NCI-H1930 (cell line): Measurements from ENCODE around the gene MYOG.

Experiments
- DNase-seq, 2 experiments: peaks; one replicate each; lab custom pipeline; 2025; lab: John Stamatoyannopoulos, UW

The MYOG gene

DNA sequence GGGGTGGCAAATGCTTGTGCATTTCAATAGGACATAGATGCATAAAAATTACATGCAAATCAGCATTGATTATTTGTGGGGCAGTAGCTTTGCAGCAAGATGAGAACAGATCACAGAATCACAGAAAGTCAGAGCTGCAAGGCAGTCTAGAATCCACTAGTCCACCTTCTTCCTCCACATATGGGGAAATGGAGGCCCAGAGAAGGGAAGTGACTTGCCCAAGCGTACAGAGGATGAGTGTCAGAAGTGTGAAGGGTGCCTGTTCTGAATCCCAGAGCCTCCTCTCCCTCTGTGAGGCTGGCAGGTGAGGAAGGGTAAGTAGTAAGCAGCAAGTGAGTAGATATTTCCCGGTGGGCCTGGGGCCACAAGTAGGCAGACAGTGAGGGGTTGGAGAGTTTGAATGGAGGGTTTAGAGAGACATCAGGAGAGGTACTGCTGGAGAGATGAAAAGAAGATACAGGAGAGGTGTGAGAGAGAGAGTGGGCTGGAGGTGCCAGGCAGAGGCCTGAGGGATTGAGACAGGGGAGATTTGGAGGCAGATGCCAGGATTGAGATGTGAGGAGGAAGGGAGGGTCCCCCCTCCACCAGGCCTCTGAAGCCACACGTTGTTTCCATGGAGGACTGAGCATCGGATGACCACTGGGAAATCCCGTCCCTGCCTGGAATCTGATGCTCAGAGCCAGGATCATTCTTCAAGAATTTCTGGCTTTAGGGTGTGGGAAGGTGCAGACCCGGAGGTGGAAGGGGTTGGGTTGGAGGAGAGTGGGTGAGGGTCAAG is 4.8 kb upstream of the MYOG start:
- DNase-seq, result no peak

- no peak for DNase-seq
These were observed 3.8 kb upstream of the MYOG start for GRCh38 chr1:203089651-203090045.

- no peak for DNase-seq
These were observed 3.3 kb upstream of the MYOG start for GRCh38 chr1:203089001-203089650.

DNA sequence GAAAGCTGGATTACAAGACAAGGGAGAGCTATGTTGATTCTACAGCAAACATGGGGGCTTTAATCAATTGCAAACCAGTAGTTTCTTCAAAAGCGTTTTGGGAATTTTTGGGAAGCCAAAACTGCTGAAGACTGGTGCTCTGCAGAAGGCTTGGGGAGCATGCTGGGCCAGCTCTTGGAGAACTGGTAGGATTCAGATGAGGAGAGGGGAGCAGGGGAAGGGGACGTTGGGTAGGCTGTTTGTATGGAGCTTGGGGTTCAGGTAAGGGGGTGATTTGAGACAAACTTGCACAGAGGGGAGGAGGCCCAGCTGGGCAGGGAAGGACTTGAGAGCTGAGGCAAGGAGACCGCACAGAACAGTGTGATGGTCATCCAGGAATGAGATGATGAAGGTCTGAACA is 2.6 kb upstream of the MYOG start:
- DNase-seq, result no peak

DNA sequence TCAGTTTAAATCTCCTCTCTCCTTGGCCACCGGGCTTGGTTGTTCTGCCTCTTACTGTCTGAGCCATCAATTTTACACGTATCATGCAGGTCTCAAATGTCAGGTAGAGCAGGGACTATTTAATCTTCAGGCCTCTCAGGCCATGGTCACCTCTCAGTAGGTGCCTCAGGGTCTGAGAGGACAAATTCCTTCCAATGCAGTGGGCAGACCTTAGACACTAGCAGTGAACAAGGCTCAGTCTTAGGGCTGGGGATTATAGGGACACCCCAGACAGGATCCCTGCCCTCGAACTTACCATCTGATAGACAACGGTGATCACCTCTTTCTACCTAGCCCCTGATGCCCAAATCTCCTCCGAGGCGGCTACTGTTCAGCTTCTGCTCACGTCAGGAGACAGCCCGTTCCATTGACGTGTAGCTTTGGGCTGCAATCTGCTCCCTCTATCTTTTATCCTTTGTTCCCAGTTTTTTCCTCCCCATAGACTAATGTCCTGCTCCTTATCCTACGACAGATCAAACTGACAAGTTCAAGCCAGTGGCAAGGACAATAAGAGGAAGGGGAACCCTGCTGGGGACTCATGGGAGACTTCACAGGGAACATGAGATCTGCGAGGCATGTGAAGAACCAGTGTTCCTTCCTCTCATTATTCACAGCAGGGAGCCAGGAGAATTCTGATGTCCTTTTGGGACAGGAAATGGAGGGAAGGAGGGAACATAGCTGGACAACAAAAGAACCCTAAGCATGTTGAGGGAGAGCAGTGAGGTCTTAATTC is 1.4 kb upstream of the MYOG start:
- no peak for DNase-seq

GRCh38 chr1:203084588-203085527 is 954 bp downstream of the MYOG start:
- no peak for DNase-seq

DNA sequence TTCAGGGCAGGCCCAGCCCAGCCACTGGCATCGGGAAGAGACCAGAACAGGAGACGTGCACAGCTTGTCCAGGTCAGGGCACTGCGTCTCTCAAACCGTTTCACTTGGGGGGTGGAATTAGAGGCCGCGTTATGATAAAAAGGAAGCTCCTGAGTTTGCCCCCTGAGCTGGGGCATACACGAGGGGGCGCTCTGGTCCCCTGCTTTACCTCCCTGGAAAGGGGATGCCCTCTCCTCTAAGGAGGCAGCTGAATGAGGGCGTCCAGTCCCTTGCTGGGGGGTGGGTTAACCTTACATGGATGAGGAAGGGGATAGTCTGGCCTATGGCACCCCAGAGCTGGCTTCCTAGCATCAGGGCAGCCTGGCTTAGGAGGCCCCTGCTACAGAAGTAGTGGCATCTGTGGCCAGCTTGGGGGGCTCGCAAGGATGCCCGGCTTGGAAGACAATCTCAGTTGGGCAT is 2.3 kb downstream of the MYOG start:
- no peak for DNase-seq

- no peak for DNase-seq
These were observed 3.0 kb downstream of the MYOG start for GRCh38 chr1:203082571-203083462.

DNA sequence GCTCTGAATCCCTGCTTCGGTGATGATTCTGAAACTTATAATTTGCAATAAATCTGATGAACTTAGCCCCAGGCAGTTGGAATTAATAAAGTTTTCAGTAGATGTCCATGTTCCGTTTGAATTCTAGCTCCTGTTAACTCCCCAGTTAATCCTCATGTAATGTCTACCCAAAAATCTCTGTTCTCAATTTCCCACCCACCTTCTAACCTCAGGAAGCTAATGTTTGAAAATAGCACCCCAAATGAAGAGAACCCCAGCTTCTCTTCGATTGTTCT is 3.6 kb downstream of the MYOG start:
- no peak for DNase-seq

DNA sequence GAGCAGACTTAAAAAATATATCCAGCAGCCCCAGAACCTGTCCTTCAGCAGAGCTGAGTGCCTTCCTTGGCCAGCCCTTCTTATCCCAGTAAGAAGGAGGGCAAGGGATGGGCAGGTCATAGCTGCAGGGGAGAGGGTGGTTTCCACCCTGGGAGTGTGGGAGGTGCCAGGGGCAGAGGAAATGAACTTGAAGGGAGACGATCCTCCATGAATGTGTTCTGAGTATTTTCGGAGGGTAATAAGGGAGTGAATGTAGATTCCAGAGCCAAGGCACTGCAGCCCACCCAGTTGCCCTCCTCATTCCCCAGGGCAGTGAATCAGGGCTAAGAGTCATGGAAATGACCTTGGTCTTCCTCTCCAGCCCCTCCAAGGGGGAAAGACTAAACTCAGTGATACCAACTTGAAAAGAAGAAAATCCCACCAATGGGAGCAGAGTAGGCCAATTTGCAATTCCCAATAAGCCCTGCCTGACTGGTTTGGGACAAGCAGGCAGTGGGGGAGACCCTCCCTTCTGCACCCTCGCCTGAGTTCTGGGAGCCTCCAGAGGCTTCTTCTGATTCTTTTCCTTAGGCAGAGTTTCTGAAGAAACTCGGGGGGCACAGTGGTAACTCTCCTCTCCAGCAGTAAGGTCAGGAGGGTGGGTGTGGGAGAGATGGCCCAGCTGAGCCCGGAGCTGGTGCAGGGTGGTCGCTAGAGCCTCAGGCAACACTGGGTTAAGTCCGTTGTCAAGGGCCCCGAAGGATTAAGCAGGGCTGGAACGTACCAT is 4.2 kb downstream of the MYOG start:
- DNase-seq, result no peak

DNA sequence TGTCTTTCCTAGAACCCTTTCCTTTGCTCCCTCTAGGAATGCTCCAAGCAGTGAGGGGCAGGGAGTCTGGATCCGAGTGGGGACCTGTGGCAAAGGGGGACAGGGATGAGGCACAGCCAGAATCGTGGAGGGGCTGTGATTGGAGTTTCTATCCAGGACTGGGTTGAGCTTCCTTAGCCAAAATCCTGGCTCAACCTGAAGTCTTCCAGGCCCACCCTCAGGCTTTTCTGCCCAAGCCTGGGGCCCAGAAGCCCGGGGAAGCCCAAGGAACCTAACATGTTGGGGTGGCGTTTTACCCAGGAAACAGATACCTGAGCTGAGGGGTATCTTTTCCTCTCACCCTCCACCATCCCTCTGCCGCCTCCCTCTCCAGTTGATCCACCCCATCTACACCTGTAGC is 5.4 kb downstream of the MYOG start:
- no peak for DNase-seq

GRCh38 chr1:203078478-203078877 is 7.3 kb downstream of the MYOG start:
- DNase-seq, result no peak

DNA sequence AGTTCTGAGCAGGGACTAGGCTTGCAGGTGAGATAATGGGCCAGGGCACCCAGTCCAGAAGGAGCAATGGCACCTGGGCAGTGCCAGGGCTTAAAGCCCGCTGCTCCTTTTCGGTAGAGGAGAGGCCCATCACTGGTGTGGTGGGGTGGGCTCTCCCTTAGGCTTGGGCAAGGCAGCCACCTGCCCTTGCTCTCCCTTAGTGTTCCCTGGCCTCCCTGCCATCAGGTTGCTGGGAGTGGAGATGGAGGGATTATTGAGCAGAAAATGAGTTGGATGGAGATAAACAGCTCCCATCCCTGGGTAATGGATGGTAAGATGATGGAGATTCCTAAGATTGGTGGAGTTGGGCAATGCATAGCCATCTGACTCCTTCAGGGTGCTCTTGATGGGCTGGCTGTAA is 7.9 kb downstream of the MYOG start:
- no peak for DNase-seq

GRCh38 chr1:203077367-203077766 is 8.4 kb downstream of the MYOG start:
- DNase-seq, result no peak

GRCh38 chr1:203076031-203076511 is 9.7 kb downstream of the MYOG start:
- DNase-seq, result no peak

DNA sequence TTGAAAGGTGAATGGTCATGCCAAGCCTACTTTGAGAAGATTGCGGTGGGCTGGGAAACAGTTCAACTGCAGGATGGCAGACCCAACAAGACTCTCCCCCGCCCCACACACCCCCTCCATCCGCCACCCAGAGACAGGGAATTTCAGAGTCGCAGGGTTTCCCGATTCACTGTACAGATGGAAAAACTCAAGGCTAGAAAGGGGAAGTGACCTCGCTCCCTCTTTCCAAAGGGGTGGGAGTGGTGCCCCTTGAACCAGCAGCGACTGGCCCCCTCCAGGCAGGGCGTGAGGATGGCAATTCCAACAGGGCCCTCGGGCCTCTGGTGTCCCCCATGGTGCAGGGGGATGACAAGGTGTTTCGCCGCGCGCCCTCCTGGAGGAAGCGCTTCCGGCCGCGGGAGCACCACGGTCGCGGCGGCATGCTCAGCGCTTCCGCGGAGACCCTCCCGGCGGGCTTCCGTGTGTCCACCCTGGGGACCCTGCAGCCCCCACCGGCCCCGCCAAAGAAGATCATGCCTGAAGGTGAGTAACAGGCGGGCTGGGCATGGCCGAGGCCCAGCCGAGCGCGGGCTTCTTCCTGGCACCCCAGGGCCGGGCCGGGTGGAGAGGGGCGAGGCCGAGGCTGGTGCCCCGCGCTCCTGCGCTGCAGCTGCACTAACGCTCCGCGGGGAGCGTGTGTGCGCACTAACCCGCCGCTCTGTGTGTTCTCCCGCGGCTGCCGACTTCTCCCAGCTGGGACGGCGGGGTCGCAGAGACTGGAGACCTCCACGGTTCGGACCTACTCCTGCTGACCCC is 10.4 kb downstream of the MYOG start:
- DNase-seq, result no peak

GRCh38 chr1:203074610-203075009 is 11.2 kb downstream of the MYOG start:
- DNase-seq, result no peak

DNA sequence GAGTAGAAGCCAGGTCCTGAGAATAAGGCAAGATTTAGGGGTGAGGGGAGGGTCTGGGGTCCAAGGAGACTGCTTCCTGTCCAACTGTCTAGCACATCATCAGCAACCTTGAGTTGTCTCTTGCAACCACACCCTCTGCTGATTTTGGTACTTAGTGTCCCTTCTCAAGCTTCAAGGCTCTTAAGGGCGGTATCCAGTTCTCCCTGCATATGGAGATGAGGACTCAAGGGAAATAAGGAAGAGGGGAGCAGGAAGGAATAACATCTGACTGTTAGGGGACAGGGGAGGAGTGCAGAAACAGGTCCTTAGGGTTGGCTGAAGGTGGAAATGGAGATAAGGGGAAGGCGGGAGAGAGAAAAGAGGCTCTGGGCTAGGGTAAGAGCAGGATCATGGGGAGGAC is 12.3 kb downstream of the MYOG start:
- no peak for DNase-seq

DNA sequence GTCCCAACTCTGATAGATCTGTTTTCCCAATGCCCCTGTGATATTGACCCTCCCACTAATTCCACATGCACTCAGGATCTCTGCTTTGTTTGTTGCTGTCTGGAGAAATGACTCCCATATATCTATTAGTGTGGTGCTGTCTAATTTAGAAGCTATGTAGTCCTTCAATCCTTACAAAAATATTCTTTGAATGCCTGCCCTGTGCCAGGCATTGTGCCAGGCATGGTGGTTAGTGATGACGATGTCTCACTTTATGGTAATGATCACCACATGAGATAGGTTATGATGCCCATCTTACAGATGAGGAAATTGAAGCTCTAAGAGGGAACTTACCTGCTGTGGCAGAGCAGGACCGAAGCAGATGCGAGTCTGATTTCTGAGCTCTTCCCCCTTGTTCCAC is 12.9 kb downstream of the MYOG start:
- no peak for DNase-seq
